ENCODE results near the gene PRPSAP2. TPM values are rescaled to one million over a fixed set of nuclear protein-coding genes. Genes with fewer than 3 reads are reported as not detected.
"Not testable (repeated sequence)": the region's sequence is repeated elsewhere in the genome, so short reads cannot be mapped to it uniquely, and the experiment has no call there.

PRPSAP2 gene
- 10 to 100 TPM in 3 of 4 donors, 1 to 10 TPM in 1; 8.7 to 11.1 (median 10.4) TPM for total RNA-seq
- polyA plus RNA-seq = 10 to 100 TPM in 1 of 3 donors, 1 to 10 TPM in 2; 8.2 to 13.2 (median 8.4) TPM
- long read RNA-seq, donor 1, partial matches to known transcripts = 0 of 4 reads
- long read RNA-seq, donor 1, other reads (novel, unspliced or antisense) = 2 of 4 reads
- long read RNA-seq, donor 2, partial matches to known transcripts = 0 of 13 reads
- long read RNA-seq, donor 2, other reads (novel, unspliced or antisense) = 8 of 13 reads

GRCh38 chr17:18857864-18858566, at the start of gene PRPSAP2:
PRPSAP2 (plus strand) TSS chr17:18858131; CDS start chr17:18865834, 7,703 bp downstream.
- intact Hi-C loops (cut with DNase I) = no loop called here
- 0 to 1% (median 1%) methylated on average over 31 to 58 of the region's 58 CpGs for WGBS, 3 donors
- peaks cover 19% of the 10 kb centered on the region for H3K4me1 ChIP-seq

GRCh38 chr17:18815924-18816323, 42.0 kb upstream of the PRPSAP2 start:
- DNase-seq; ATAC-seq; H3K9me3 ChIP-seq; H3K4me1 ChIP-seq; H3K36me3 ChIP-seq (ENCODE audit: insufficient read depth in 1 of 2, low read depth in 1 of 2); H3K27me3 ChIP-seq (ENCODE audit: insufficient read depth in 3 of 3, low read length in 2 of 3); intact Hi-C loops (cut with DNase I); H3K4me3 ChIP-seq; H3K27ac ChIP-seq: not testable (repeated sequence)
- WGBS, 3 donors = 62 to 67% (median 64%) methylated on average over 3 of the region's 3 CpGs

More at GRCh38 chr17:18857864-18858566, at the start of gene PRPSAP2:
- peak; percentile 96 to 98 for DNase-seq
- peak; percentile 94 to 97 (median 96) for ATAC-seq
- Histone ChIP-seq H3K9me3 (no peaks in the 10 kb centered on the region), H3K36me3 (ENCODE audit: insufficient read depth in 1 of 2, low read depth in 1 of 2) (no peaks in the 10 kb centered on the region), H3K4me3 (peak within 1 kb of the TSS; percentile 86), H3K27me3 (ENCODE audit: insufficient read depth in 3 of 3, low read length in 2 of 3) (no peaks in the 10 kb centered on the region), H3K27ac (peak within 1 kb of the TSS; percentile 90)
- TF ChIP-seq CTCF (IDR thresholded peaks at IDR 0.05) = no peak

GRCh38 chr17:18816489-18817371, 41.2 kb upstream of the PRPSAP2 start:
- H3K27me3 ChIP-seq (ENCODE audit: insufficient read depth in 3 of 3, low read length in 2 of 3); intact Hi-C loops (cut with DNase I); DNase-seq; H3K36me3 ChIP-seq (ENCODE audit: insufficient read depth in 1 of 2, low read depth in 1 of 2); H3K4me1 ChIP-seq; H3K9me3 ChIP-seq; H3K4me3 ChIP-seq; H3K27ac ChIP-seq: not testable (repeated sequence)
- WGBS, 3 donors = 44 to 48% (median 46%) methylated on average over 8 to 9 of the region's 9 CpGs
- peak in 3 of 4 donors; percentile 71 to 85 (median 71) for ATAC-seq
- peak; percentile 64 for TF ChIP-seq CTCF (IDR thresholded peaks at IDR 0.05)

- H3K27ac ChIP-seq; H3K9me3 ChIP-seq; H3K4me3 ChIP-seq; H3K4me1 ChIP-seq; H3K27me3 ChIP-seq (ENCODE audit: insufficient read depth in 3 of 3, low read length in 2 of 3); intact Hi-C loops (cut with DNase I); H3K36me3 ChIP-seq (ENCODE audit: insufficient read depth in 1 of 2, low read depth in 1 of 2); DNase-seq; ATAC-seq: not testable (repeated sequence)
- 19 to 35% (median 22%) methylated on average over 1 of the region's 3 CpGs for WGBS, 3 donors
Measured at GRCh38 chr17:18821430-18821829, 36.5 kb upstream of the PRPSAP2 start.

- no CpG with 5 or more reads among the region's 1 CpG for WGBS, 3 donors
- H3K4me1 ChIP-seq; intact Hi-C loops (cut with DNase I); ATAC-seq; H3K27me3 ChIP-seq (ENCODE audit: insufficient read depth in 3 of 3, low read length in 2 of 3); DNase-seq; H3K36me3 ChIP-seq (ENCODE audit: insufficient read depth in 1 of 2, low read depth in 1 of 2); H3K9me3 ChIP-seq; H3K27ac ChIP-seq; H3K4me3 ChIP-seq: not testable (repeated sequence)
Measured at GRCh38 chr17:18827613-18828012, 30.3 kb upstream of the PRPSAP2 start.
